Small intestine (tissue), 7 donors: ENCODE results near the gene PIAS3. TPM values are rescaled to one million over a fixed set of nuclear protein-coding genes. Genes with fewer than 3 reads are reported as not detected.
"Not testable (repeated sequence)": the region's sequence is repeated elsewhere in the genome, so short reads cannot be mapped to it uniquely, and the experiment has no call there.

ENCODE experiments used
- DNase-seq, 2 donors: peaks; one replicate each; pipeline versions ENCODE4 v3.0.0 to v3.0.0-alpha.2; 2013
- FAIRE-seq: peaks from 2 replicates; lab custom pipeline; 2012; peaks lifted over from hg19 to GRCh38; lab: Jason Lieb, UNC
- H3K27ac ChIP-seq, 3 donors: one replicate each; pipeline ENCODE4 v1.5.1; 2013; ENCODE audit warnings: low read length in 2 of 3, mild to moderate bottlenecking in 2 of 3, control low read depth in 1 of 3, inconsistent platforms in 1 of 3, low read depth in 1 of 3, moderate library complexity in 1 of 3
- H3K27me3 ChIP-seq, 3 donors: one replicate each; pipeline ENCODE4 v1.6.1; 2013; ENCODE audit warnings: low read length in 3 of 3, inconsistent platforms in 1 of 3; ENCODE audit not compliant: control insufficient read depth in 3 of 3, insufficient read depth in 3 of 3
- H3K36me3 ChIP-seq, 3 donors: one replicate each; pipeline ENCODE4 v1.6.1; 2013; ENCODE audit warnings: low read length in 3 of 3, inconsistent platforms in 1 of 3, low read depth in 1 of 3, mild to moderate bottlenecking in 1 of 3, moderate library complexity in 1 of 3; ENCODE audit not compliant: control insufficient read depth in 3 of 3, insufficient read depth in 2 of 3
- H3K4me1 ChIP-seq, 3 donors: one replicate each; pipeline ENCODE4 v1.6.1; 2013; ENCODE audit warnings: low read length in 2 of 3, inconsistent platforms in 1 of 3, low read depth in 1 of 3, mild to moderate bottlenecking in 1 of 3, moderate library complexity in 1 of 3; ENCODE audit not compliant: control insufficient read depth in 3 of 3, insufficient read depth in 2 of 3
- H3K4me3 ChIP-seq, 3 donors: one replicate each; pipeline ENCODE4 v1.5.1; 2013; ENCODE audit warnings: low read length in 3 of 3, control low read depth in 1 of 3, inconsistent platforms in 1 of 3, low read depth in 1 of 3, mild to moderate bottlenecking in 1 of 3, moderate library complexity in 1 of 3
- H3K9me3 ChIP-seq, 2 donors: one replicate each; pipeline ENCODE4 v1.6.1; 2013; ENCODE audit warnings: low read depth in 1 of 2, low read length in 1 of 2; ENCODE audit not compliant: control insufficient read depth in 2 of 2, insufficient read depth in 1 of 2
- WGBS, 3 donors: extraction: QIAGEN DNeasy Blood & Tissue Kit; methylation state at CpG; one replicate each; pipeline ENCODE4 v1.1.7; 2013; 5-methylcytosine and 5-hydroxymethylcytosine counted together
- polyA plus RNA-seq, 4 donors: library from polyadenylated mRNA; stranded (reverse) in 3 of 4; unstranded in 1 of 4; fragments of 200-250 nt in 3 of 4; fragments of 120-200 nt in 1 of 4; gene quantifications; one replicate each; pipeline versions ENCODE4 v1.2.1 to v1.2.3, GENCODE V29; 2013
- donor health status: healthy with polysubstance abuse.
- donor health status: control.
- donor health status: control.
- donor health status: Bipolar disorder and iron deficiency.
- donor health status: healthy.

Gene PIAS3
- polyA plus RNA-seq, 4 donors = 5.9 to 21.7 (median 9.2) TPM

DNA sequence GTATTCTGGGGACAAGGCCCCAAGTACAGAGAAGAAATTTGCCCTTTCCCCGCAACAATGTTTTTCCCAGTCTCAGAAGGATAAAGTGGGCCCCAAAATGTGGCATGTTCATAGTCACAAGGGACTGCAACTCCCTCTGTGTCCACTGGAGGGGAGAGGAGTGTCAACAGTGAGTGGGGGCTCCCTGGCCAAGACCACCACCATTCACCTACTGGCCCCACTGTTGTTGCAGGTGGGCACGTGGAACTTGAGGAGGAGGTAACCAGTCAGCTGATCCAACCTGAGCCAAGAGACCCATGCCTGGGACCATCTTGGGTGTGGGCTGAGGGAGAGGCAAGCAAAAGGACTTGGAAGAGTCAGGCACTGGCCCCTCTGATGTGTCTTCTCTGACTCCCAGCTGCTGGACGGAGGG lies 12.7 kb downstream of the PIAS3 start:
- peaks cover 0 to 5% (median 0%) of the 10 kb centered on the region in 3 donors for H3K4me1 ChIP-seq
- H3K36me3 ChIP-seq = peaks cover 13 to 34% (median 17%) of the 10 kb centered on the region in 3 donors
- peak; percentile 21 to 57 for DNase-seq
- H3K4me3 ChIP-seq = peak overlapping the region in 1 of 3 donors; percentile 59
- no peaks in the 10 kb centered on the region for H3K27me3 ChIP-seq
- H3K9me3 ChIP-seq = no peaks in the 10 kb centered on the region
- WGBS, 3 donors = 56 to 61% (median 59%) methylated on average over 3 of the region's 3 CpGs
- no peak for FAIRE-seq
- H3K27ac ChIP-seq = peak overlapping the region in 1 of 3 donors; percentile 57

DNA sequence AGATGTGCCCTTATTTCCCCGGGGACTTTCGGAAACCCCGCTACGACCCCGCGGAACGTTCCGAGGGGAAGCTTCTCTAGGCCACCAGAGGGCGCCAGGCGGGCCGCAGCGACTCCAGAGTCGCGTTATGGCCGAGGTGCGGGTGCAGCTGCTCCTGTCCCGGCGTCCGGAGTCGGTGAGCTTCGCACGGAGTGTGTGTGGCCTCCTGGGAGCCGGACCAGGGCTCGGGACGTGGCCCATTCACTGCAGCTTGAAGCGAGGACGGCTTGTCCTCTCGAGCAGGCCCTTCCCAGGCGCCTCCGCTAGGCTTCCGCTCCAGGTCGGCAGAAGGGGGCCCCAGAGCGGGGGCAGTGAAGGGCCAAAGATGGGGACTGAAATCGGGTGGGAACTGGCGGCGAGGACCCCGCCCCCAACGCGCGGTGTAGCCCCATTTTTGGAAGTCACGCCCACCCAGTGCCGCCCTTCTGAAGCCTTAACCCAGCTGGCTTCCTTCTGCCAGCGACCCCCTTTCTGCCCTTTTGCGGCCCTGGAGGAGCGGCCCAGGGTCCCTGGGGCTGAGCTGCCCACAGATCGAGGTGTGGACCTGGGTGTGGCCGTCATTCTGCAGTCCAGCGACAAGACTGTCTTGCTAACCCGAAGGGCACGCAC lies 13.2 kb downstream of the PIAS3 start, which contains the start of gene NUDT17:
TSS of gene NUDT17 (plus strand) at position 117 of the 648 bp plus-strand sequence. CDS start at position 128, 11 bp downstream.
- peaks cover 18 to 31% (median 19%) of the 10 kb centered on the region in 3 donors for H3K36me3 ChIP-seq
- no peak for FAIRE-seq
- 0 to 1% (median 1%) methylated on average over 43 to 50 of the region's 50 CpGs for WGBS, 3 donors

DNA sequence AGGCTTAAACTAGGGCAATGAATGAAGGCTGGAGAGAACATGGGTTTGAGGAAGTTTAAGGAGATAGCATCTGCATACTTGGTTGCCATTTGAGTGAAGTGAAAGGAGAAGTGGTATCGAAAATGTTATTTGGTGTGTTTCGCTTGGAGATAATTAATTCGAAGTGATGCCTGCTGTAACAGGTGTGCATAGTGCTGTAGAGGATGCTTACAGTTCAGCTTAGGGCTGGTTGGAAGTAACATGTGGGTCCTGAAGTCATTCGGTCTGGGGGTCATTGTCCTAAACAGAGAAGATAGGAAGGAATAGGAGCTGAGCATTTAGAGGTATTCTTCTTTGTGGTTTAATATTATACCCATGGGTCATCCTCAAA lies 13.8 kb downstream of the PIAS3 start:
- Histone ChIP-seq H3K36me3 (peaks cover 14 to 28% (median 18%) of the 10 kb centered on the region in 3 donors), H3K9me3 (no peaks in the 10 kb centered on the region), H3K4me3 (peak overlapping the region in 1 of 3 donors; percentile 59), H3K4me1 (peaks cover 0 to 5% (median 0%) of the 10 kb centered on the region in 3 donors), H3K27me3 (no peaks in the 10 kb centered on the region), H3K27ac (peak overlapping the region in 2 of 3 donors; percentile 3 to 57)
- FAIRE-seq (no peak), DNase-seq (peak in 1 of 2 donors; percentile 17)
- 1 to 12% (median 3%) methylated on average over 4 of the region's 4 CpGs for WGBS, 3 donors

More for the DNA sequence above, 13.2 kb downstream of the PIAS3 start, which contains the start of gene NUDT17:
- Histone ChIP-seq H3K9me3 (no peaks in the 10 kb centered on the region), H3K4me1 (peaks cover 0 to 5% (median 0%) of the 10 kb centered on the region in 3 donors), H3K4me3 (peak within 1 kb of the TSS; percentile 14 to 59 (median 45)), H3K27ac (peak within 1 kb of the TSS in 2 of 3 donors; percentile 3 to 57), H3K27me3 (no peaks in the 10 kb centered on the region)
- peak; percentile 66 to 89 for DNase-seq

DNA sequence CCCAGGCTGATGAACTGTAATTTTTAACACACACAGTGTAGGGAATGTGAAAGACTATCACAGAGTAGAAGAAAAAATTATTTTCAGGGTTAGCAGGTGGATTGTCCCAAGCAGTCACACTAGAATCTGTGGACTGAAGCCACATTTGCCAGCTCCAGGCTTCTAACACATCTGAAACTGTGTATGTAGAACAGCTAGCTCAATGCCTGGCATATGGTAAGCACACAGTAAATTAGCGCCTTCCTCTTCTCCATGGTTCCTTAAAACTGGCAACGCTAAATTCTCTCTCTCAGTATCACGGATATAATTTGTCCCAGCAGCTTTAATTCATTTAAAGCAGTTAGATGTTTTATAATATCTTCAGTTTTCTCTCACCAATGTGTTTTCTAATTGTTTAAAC lies 15.8 kb downstream of the PIAS3 start:
- DNase-seq (no peak), FAIRE-seq (no peak)
- Histone ChIP-seq H3K36me3 (peaks cover 14 to 31% (median 24%) of the 10 kb centered on the region in 3 donors), H3K9me3 (no peaks in the 10 kb centered on the region), H3K4me1 (peaks cover 0 to 5% (median 0%) of the 10 kb centered on the region in 3 donors), H3K27ac (no peak overlapping the region), H3K27me3 (no peaks in the 10 kb centered on the region), H3K4me3 (no peak overlapping the region)
- 92 to 97% (median 92%) methylated on average over 3 of the region's 3 CpGs for WGBS, 3 donors

DNA sequence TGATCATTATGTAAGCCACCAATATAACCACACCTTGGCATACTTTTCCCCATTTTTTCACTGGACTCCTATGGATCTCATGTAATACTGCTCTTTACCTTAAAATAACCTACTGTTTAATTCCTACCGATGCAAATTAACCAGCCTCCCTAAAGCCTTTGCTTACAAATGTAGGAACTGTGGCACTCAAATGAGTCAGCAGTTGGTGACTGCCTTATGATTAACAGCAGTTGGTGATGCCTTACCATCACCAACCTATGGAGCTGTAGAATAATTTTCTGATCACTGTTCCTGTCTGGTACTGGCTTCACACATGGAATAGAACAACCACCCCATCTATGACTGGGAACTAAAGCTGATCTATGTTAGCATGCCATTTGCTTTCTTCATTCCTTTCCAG lies 21.2 kb downstream of the PIAS3 start:
- H3K27me3 ChIP-seq = no peaks in the 10 kb centered on the region
- H3K4me1 ChIP-seq = no peaks in the 10 kb centered on the region
- WGBS, 3 donors = 96 to 100% (median 100%) methylated on average over 1 of the region's 1 CpG
- H3K27ac ChIP-seq = no peak overlapping the region
- DNase-seq (no peak), FAIRE-seq (no peak)
- H3K36me3 ChIP-seq = peaks cover 25 to 57% (median 41%) of the 10 kb centered on the region in 3 donors
- H3K9me3 ChIP-seq = no peaks in the 10 kb centered on the region
- H3K4me3 ChIP-seq = no peak overlapping the region

DNA sequence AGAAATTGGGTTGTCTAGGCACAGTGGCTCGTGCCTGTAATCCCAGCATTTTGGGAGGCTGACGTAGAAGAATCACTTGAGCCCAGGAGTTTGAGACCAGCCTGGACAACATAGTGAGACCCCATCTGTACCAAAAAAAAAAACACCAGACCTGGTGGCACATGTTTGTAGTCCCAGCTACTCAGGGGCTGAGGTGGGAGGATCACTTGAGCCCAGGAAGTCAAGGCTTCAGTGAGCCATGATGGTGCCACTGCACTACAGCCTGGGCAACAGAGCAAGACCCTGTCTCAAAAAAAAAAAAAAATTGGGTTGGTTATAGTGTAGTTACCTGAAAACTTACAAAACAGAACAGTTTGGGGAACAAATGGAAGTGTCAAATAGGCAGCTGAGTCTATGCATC lies 28.1 kb downstream of the PIAS3 start:
- H3K36me3 ChIP-seq = peaks cover 32 to 48% (median 38%) of the 10 kb centered on the region in 3 donors
- H3K9me3 ChIP-seq, H3K4me1 ChIP-seq, H3K27ac ChIP-seq, DNase-seq, H3K27me3 ChIP-seq, H3K4me3 ChIP-seq, FAIRE-seq: not testable (repeated sequence)
- WGBS, 3 donors = 100% methylated on average over 2 of the region's 2 CpGs

DNA sequence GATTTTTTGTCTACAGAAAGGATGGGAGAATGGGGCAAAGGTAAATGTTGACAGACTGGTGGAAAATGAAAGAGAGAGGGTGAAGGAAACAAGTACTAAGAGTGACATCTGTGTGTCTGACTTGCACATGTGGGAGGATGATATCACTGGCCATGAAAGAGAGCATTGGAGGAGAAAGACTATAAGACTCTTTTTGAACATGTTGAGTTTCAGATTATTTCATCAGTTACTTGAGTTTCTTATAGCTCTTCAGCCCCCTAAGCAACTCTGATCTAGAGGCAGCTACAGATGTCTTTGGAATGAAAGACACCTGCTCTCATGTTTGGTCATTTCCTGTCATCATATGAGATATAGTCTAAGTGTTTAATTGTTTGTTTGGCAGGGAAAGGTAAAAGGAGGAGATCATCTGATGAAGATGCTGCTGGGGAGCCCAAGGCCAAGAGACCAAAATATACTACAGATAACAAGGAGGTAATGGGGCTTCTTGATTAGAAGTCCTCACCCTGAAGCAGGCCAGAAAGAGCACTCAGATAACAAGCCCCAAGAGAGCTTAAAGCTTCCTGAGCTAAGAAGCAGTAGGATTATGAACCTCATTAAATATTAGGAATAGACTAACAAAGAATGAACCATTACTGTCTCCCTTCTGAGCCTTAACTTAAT lies 30.4 kb downstream of the PIAS3 start:
- FAIRE-seq (no peak), DNase-seq (no peak)
- Histone ChIP-seq H3K36me3 (peaks cover 26 to 34% (median 28%) of the 10 kb centered on the region in 3 donors), H3K9me3 (no peaks in the 10 kb centered on the region), H3K4me3 (no peak overlapping the region), H3K4me1 (peaks cover 0 to 4% (median 2%) of the 10 kb centered on the region in 3 donors), H3K27ac (no peak overlapping the region), H3K27me3 (no peaks in the 10 kb centered on the region)

DNA sequence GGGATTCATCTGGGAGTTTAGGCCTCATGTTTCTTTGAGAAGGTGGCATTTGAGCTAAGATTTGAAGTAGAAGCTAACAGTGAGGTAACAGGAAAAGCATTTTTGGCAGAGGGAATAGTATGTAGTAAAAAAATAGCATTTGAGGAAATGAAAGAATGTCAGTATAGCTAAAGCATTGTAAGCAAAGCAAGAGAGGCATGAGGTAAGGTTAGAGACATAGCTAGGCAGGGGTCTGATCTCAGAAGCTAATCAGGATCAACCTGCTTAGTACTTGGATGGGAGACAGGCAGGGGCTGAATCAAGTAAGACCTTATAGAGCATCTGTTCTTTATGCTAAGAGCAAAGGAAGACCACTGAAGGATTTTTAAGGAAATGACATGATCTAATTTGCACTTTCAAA lies 30.9 kb downstream of the PIAS3 start:
- Histone ChIP-seq H3K27ac (no peak overlapping the region), H3K9me3 (no peaks in the 10 kb centered on the region), H3K4me1 (peaks cover 0 to 4% (median 2%) of the 10 kb centered on the region in 3 donors), H3K36me3 (peaks cover 23 to 29% (median 26%) of the 10 kb centered on the region in 3 donors), H3K4me3 (no peak overlapping the region), H3K27me3 (no peaks in the 10 kb centered on the region)
- FAIRE-seq (no peak), DNase-seq (no peak)
